ENCODE measurements around the gene CACNA2D3. TPM values are rescaled to one million over a fixed set of nuclear protein-coding genes. Genes with fewer than 3 reads are reported as not detected.

CACNA2D3 gene
- total RNA-seq, 1 donor from 2014 or later = not detected

DNA sequence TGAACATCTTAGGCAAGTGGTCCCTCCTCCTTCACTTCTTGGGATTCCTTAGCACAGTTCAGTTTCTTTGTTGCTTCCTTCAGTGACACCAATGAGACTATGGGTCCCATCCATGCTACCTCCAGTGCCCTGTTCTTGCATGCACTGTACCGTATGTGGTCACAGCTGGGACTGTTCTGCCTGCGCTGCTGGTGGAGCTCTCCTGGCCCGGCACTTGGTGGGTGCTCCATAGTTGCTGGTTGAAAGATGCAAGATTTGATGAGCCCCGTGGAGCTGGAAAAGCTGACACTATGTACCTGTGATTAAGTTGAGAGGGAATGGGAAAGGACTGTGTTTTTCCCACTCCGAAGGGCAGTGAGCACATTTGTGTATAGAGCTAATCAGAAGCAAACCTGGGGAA lies 407.7 kb downstream of the CACNA2D3 start:
- no peaks in the 10 kb centered on the region for H3K27me3 Mint-ChIP-seq (ENCODE audit: low read depth)
- TF ChIP-seq, protein P1, sequence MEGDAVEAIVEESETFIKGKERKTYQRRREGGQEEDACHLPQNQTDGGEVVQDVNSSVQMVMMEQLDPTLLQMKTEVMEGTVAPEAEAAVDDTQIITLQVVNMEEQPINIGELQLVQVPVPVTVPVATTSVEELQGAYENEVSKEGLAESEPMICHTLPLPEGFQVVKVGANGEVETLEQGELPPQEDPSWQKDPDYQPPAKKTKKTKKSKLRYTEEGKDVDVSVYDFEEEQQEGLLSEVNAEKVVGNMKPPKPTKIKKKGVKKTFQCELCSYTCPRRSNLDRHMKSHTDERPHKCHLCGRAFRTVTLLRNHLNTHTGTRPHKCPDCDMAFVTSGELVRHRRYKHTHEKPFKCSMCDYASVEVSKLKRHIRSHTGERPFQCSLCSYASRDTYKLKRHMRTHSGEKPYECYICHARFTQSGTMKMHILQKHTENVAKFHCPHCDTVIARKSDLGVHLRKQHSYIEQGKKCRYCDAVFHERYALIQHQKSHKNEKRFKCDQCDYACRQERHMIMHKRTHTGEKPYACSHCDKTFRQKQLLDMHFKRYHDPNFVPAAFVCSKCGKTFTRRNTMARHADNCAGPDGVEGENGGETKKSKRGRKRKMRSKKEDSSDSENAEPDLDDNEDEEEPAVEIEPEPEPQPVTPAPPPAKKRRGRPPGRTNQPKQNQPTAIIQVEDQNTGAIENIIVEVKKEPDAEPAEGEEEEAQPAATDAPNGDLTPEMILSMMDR (IDR thresholded peaks at IDR 0.05) = no peak
- peaks cover 9% of the 10 kb centered on the region for H3K9me3 Mint-ChIP-seq (ENCODE audit: low read depth)
- H3K36me3 Mint-ChIP-seq (ENCODE audit: low read depth) = no peaks in the 10 kb centered on the region
- H3K27ac Mint-ChIP-seq (ENCODE audit: unreplicated experiment) = no peak overlapping the region
- DNase-seq (ENCODE audit: low spot score) = no peak
- peaks cover 3% of the 10 kb centered on the region for H3K4me1 Mint-ChIP-seq (ENCODE audit: low read depth)
- H3K4me3 Mint-ChIP-seq (ENCODE audit: unreplicated experiment) = no peak overlapping the region

DNA sequence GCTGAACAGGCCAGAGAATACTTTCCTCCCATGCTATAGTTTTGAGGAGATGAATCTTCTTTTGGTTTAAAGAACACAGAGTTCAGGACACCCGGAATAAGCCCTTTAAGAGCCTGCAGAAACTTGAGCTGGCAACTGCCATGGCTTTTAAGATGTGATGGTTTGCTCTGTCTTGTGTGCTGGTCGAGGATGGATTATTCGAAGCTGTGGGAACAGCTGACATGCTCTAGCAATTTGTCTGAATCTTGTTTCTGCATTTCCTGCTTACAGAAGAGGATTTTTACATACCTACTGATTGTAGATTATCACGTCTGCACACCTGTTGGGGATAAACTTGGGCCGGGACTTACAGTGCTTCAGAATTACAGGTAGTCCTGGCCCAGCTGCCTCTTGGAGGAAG lies 408.6 kb downstream of the CACNA2D3 start:
- Mint-ChIP-seq H3K27ac (ENCODE audit: unreplicated experiment) (no peak overlapping the region), H3K36me3 (ENCODE audit: low read depth) (no peaks in the 10 kb centered on the region), H3K4me1 (ENCODE audit: low read depth) (peaks cover 3% of the 10 kb centered on the region), H3K9me3 (ENCODE audit: low read depth) (peaks cover 5% of the 10 kb centered on the region), H3K4me3 (ENCODE audit: unreplicated experiment) (no peak overlapping the region), H3K27me3 (ENCODE audit: low read depth) (no peaks in the 10 kb centered on the region)
- no peak for DNase-seq (ENCODE audit: low spot score)
- TF ChIP-seq, protein P1 (IDR thresholded peaks at IDR 0.05) = no peak

DNA sequence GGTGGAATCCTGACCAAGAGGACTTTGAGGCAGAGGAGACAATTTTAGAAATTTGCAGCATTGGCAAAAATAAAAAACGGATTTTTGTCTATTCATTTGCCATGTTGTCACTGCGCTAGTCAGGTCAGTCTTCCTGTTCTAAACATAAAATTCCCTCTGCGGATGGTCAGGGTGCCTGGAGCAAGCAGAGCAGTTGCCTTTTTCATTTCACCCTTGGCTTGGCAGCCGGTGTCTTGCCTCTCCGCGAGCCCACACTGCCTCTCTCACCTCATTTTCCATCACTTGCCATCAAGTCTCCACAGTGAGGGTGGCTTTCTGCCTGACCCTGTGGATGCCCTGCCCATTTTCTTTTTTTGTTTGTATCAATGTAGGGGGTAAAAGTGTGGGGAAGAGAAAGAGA lies 409.4 kb downstream of the CACNA2D3 start:
- TF ChIP-seq, protein P1 (IDR thresholded peaks at IDR 0.05) = no peak
- no peak for DNase-seq (ENCODE audit: low spot score)
- Mint-ChIP-seq H3K27me3 (ENCODE audit: low read depth) (no peaks in the 10 kb centered on the region), H3K4me3 (ENCODE audit: unreplicated experiment) (no peak overlapping the region), H3K9me3 (ENCODE audit: low read depth) (peaks cover 3% of the 10 kb centered on the region), H3K4me1 (ENCODE audit: low read depth) (peaks cover 3% of the 10 kb centered on the region), H3K27ac (ENCODE audit: unreplicated experiment) (no peak overlapping the region), H3K36me3 (ENCODE audit: low read depth) (no peaks in the 10 kb centered on the region)

DNA sequence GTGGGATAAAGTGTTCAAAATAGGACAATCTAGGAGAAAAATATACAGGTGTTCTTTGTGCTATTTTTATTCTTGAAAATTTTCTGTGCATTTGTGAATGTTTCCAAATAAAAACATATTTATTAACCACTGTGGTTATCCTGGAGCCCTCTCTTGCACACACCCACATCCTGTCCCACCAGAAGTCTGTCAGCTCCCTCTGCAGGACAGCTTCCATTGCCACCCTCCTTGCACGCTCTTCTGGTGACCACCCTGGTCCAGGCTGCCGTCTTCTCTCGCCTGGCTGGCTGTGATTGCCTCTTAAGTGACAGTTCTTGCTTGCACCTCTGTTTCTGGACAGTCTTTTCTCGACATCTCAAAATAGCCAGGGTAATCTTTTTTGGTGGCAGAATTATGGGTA lies 411.5 kb downstream of the CACNA2D3 start:
- no peaks in the 10 kb centered on the region for H3K27me3 Mint-ChIP-seq (ENCODE audit: low read depth)
- no peak overlapping the region for H3K4me3 Mint-ChIP-seq (ENCODE audit: unreplicated experiment)
- H3K4me1 Mint-ChIP-seq (ENCODE audit: low read depth) = no peaks in the 10 kb centered on the region
- no peak overlapping the region for H3K27ac Mint-ChIP-seq (ENCODE audit: unreplicated experiment)
- no peaks in the 10 kb centered on the region for H3K9me3 Mint-ChIP-seq (ENCODE audit: low read depth)
- DNase-seq (ENCODE audit: low spot score) = no peak
- TF ChIP-seq, protein P1 (IDR thresholded peaks at IDR 0.05) = no peak
- H3K36me3 Mint-ChIP-seq (ENCODE audit: low read depth) = no peaks in the 10 kb centered on the region

DNA sequence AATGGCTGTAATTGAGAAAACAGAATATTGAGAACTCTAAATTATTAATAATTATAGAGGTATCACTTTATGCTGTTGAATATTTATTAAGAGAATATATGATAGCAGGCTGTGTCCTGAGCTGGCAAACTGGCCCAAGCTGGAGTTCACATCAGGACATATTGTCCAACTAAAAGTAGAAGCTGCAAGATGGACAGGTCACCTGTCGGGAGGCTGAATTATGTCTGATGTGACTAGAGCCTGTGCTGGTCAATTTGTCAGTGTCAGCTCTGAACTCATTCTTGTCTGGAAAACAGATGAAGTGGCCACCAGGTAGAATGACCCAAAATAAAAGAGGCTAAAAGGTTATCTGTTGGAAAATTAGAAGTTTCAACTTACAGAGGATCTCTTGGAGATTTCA lies 413.3 kb downstream of the CACNA2D3 start:
- H3K36me3 Mint-ChIP-seq (ENCODE audit: low read depth) = no peaks in the 10 kb centered on the region
- H3K4me3 Mint-ChIP-seq (ENCODE audit: unreplicated experiment) = no peak overlapping the region
- no peaks in the 10 kb centered on the region for H3K4me1 Mint-ChIP-seq (ENCODE audit: low read depth)
- DNase-seq (ENCODE audit: low spot score) = no peak
- H3K9me3 Mint-ChIP-seq (ENCODE audit: low read depth) = peaks cover 4% of the 10 kb centered on the region
- no peak overlapping the region for H3K27ac Mint-ChIP-seq (ENCODE audit: unreplicated experiment)
- H3K27me3 Mint-ChIP-seq (ENCODE audit: low read depth) = no peaks in the 10 kb centered on the region
- TF ChIP-seq, protein P1 (IDR thresholded peaks at IDR 0.05) = no peak

Data from chondrocyte (in vitro differentiated cells).